ELR (cell line): ENCODE measurements around the gene GTPBP1.

Source experiments
- DNase-seq: peaks from one replicate; pipeline ENCODE4 v3.0.0-alpha.2; 2015; ENCODE audit warnings: low read depth

The GTPBP1 gene

DNA sequence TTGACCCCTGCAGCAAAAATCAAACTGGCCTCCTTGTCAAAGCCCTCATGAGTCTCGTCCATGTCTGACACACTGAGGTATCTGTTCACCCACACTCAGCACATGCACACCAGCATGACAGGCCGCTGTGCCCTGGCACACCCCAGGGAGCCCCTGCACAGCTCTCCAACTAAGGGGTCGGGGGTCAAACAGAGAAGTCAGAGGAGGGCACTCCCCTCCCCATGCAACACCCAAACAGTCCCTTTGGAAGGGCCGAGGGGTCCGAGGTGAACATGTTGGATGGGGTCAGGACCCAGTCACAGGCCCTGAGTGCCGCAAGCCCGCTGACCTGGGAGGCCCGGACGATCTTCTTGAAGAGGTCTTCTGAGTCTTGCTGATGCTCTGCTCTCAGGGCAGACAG lies 35.4 kb downstream of the GTPBP1 start:
- no peak for DNase-seq

DNA sequence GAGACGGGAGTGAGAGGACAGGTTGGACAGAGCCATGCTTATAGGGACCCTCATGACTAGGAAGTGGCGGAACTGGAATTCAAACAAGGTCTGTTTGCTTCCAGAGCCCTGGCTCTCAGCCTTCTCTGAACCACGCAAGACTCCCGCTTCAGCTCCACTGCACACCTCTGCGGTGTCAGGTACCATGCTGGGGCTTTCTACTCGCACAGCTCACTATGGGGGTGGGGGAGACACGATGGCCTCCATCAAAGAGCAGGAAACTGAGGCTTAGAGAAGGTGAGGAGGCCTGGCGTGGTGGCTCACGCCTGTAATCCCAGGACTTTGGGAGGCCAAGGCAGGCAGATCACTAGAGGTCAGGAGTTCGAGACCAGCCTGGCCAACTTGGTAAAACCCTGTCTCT lies 35.8 kb downstream of the GTPBP1 start:
- no peak for DNase-seq

GRCh38 chr22:38742176-38742942 lies 36.6 kb downstream of the GTPBP1 start:
- no peak for DNase-seq

GRCh38 chr22:38744981-38745380 lies 39.2 kb downstream of the GTPBP1 start:
- no peak for DNase-seq

- DNase-seq = no peak
Observed at GRCh38 chr22:38745676-38746460, 40.1 kb downstream of the GTPBP1 start.

DNA sequence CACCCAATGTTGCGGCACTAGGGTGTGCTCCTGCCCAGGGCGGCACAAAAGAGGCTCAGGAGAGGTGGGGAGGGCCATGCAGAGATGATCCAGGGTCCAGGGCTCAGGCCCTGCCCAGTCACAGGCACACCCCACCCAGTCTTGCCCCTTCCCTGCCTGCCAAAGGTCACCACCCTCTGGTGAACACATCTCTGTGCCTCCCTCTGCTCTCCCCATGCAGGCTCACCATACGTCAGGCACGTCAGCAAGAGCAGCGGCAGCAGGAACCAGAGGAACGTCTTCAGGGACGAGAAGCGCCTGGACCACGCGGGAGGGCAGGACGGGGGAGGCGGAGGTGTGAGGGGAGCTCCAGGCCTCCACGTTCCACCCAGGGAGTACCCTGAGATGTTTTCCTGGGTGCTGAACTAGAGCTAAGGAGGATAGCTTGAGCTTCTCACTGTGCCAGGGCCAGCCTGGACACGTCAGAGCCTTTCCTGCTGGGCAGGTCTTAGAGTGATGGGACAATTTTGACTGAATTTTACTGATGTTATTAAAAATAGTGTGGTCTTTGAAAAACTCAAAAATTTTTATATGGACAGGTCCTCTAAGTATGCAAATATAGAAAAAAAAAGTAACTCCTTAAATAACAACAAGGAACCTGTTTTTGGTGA lies 42.9 kb downstream of the GTPBP1 start:
- DNase-seq = no peak

GRCh38 chr22:38750104-38750503 lies 44.4 kb downstream of the GTPBP1 start:
- DNase-seq = no peak

GRCh38 chr22:38750638-38751037 lies 44.9 kb downstream of the GTPBP1 start:
- no peak for DNase-seq

DNA sequence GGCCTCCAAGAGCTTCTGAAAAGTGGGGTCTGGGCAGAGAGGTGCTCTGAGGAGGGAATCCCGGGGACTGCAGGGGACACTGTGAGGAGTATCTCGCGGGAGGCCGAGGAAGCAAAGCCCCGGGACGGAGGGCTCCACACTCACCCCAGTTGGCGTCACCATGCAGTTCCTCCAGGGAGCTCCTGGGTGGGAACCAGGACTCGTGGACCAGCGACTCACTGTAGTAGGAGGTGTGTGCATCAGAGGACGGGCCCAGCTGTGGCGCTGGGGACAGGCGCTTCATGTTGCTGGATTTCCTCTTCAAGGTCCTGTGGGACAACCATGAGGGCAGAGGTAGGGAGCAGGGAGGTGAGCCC lies 45.3 kb downstream of the GTPBP1 start:
- DNase-seq = no peak

- no peak for DNase-seq
Observed at GRCh38 chr22:38751422-38752346, 45.9 kb downstream of the GTPBP1 start.

GRCh38 chr22:38753948-38754750 lies 48.4 kb downstream of the GTPBP1 start:
- peak; percentile 20 for DNase-seq

- peak; percentile 52 for DNase-seq
Observed at GRCh38 chr22:38754751-38755154, 49.0 kb downstream of the GTPBP1 start.

GRCh38 chr22:38755155-38755910 lies 49.6 kb downstream of the GTPBP1 start:
- DNase-seq = peak; percentile 89

DNA sequence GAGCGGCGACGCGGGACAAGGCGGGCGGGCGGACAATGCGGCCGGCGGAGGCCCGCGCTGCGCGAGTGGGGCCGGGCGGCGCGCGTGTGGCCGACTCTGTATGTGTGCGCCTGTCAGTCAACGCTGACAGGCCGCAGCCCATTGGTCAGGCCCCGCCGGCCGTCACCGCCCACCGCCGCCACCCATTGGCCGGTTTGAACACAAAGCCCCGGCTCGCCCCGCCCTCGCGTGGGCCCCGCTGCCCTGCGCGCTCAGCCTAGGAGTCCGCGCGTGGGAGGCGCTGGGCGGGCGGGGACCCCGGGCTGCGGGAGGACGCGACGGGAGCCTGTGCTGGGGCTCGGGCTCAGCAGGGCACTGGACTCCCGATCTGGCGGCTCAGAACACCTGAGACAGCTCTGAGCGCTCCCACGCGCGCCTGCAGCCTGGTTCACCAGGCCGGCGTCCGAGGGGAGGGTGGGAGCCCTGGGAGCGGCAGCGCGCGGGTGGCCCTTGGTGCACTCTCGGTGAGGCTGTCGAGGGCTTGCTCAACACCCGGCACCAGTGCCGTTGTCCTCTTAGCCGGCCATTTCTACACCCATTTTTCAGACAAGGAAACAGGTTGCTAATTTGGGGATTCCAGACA lies 50.3 kb downstream of the GTPBP1 start, which contains the start of gene SUN2:
TSS of gene SUN2 (minus strand) at position 88 of the 622 bp plus-strand sequence. CDS start 3,370 bp downstream, outside the sequence.
- DNase-seq = peak; percentile 84

DNA sequence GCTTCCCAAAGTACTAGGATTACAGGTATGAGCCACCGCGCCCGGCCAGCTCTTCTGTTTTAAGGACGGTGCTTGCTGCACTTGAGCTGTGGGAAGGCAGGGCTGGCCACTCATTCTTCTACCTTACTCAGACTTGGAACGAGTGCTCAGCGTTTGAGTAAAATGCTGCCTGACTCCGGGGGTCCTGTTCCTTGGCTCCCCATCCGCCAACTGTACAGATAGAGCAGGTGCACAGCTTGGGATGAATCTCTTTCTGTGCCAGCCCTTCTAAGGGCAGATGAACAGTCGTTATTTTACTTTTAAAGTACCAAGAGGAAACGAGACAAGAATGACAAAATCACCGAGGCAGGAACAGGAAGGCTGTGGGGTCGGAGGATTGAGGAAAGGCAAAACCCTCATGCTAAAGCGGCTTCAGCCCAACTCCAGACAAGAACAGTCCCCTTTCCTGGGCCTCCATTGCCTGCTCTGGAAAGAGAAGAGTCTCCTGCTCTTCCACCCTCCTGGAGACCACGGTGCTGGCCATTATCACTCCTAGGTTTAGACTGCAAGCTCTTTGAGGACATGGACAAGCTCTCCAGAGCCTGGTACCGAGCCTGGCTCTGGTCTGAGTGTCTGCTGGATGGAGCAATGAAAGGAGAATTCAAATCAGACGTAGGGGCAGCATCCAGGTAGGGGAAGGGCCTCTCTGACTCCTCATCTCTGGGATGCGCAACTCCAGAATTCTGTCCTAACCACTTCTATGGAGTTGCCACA lies 51.1 kb downstream of the GTPBP1 start:
- DNase-seq = no peak

- DNase-seq = no peak
Observed at GRCh38 chr22:38757464-38757757, 51.7 kb downstream of the GTPBP1 start.

- no peak for DNase-seq
Observed at GRCh38 chr22:38758276-38758945, 52.7 kb downstream of the GTPBP1 start.

DNA sequence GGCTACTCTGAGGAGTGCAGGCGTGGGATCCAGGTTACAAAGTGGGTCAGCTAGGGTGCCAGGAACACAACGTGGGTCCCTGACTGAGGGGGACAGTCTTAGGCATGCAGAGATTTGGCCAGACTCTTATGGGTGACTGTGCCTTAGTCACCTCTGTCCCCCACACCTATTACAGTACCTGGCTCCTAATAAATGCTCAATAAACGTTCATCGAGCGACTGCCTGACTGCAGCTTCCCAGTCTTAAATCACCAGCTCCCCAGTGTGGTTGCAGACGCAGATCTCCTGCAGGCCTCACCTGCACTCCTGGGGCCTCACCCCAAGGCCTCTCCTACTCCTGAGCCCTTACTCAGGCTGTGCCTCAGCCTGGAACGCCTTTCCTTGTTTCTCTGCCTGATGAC lies 53.3 kb downstream of the GTPBP1 start:
- no peak for DNase-seq
